Measurements from ENCODE around the gene CSTB.

GRCh38 chr21:43809853-43810504 lies 33.9 kb upstream of the CSTB start:
- TF ChIP-seq SALL2 (tag by site-specific recombination; IDR thresholded peaks at IDR 0.05; ENCODE audit: borderline replicate concordance) (no peak), CTCF (tag by site-specific recombination; IDR thresholded peaks at IDR 0.05) (no peak), ZNF24 (tag by site-specific recombination; IDR thresholded peaks at IDR 0.05) (no peak), ZBTB7A (tag by site-specific recombination; IDR thresholded peaks at IDR 0.05; ENCODE audit: low read depth) (no peak), ZNF571 (tag by site-specific recombination; IDR thresholded peaks at IDR 0.05) (no peak), ZNF350 (tag by site-specific recombination; IDR thresholded peaks at IDR 0.05) (no peak), ZBTB11 (tag by site-specific recombination; conservative IDR thresholded peaks at IDR 0.05; ENCODE audit: low read depth) (no peak), ZNF404 (tag by site-specific recombination; IDR thresholded peaks at IDR 0.05) (no peak), ZNF514 (tag by site-specific recombination; IDR thresholded peaks at IDR 0.05) (no peak)
